ENCODE data around the gene NMBR.
"Not testable (repeated sequence)": the region's sequence is repeated elsewhere in the genome, so short reads cannot be mapped to it uniquely, and the experiment has no call there.

The NMBR gene

DNA sequence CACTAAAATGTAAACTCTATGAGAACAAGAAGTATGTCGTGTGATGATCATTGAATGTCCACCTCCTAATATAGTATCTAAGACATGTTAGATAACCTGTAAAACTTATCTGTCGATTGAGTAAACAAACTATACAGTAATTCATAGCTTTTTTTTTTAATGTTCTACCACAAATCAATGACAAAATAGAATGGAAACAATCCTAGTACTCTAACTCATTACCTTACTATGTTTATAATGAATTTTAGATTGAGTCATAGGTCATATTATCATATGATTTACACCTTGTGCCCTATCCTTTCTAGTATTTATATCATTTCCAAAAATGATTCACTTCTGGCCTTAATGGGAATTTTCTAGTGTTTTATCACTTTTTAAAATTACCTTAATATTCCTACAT lies 6.3 kb upstream of the NMBR start:
- DNase-seq, result no peak

DNA sequence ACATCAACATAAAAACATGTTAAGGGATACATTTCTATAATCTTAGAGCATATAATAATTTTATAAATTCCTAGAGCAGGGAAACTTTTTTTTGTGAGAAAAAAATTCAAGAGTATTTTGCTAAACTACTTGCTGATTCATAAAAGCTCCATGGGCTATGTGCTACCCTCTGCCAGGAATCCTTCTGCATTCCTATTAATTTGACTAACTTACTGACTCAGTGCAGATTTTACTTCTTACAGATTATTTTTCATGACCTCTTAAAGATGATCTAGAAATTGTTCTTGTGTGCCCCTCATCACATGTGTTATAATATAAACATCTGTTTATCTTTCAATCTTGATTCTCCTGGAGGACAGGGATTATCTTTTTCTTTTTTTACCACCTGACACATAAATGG lies 5.8 kb upstream of the NMBR start:
- DNase-seq, result no peak

DNA sequence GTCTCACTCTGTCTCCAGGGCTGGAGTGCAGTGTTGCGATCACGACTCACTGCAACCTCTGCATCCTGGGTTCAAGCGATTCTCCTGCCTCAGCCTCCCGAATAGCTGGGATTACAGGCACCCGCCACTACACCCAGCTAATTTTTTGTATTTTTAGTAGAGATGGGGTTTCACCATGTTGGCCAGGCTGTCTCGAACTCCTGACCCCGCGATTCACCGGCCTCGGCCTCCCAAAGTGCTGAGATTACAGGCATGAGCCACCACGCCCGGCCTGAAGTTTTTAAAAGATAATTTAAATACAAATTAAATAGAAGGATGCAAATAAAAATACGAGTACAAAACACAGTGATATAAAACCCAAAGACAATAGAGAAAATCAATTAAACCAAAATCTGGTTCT lies 5.4 kb downstream of the NMBR start:
- not testable (repeated sequence) for DNase-seq

DNA sequence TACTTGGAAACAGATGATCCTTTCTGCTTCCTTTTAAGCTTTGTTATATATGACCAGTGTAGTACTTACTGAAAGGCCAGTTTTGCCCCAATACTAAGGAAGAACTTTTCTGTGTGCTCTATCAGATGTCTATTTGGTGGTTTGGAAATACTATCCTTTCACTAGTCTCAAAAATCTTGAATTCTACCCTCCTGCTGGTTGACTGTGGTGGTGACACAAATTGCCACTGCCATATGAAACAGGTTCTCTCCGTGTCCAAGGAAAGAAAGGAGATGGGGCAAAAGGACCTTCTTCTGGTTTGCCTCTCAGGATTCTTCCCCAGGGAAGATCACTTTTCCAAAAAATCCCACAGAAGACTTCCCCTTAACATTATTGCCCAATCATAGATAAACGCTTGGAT lies 8.0 kb downstream of the NMBR start:
- DNase-seq, result no peak

DNA sequence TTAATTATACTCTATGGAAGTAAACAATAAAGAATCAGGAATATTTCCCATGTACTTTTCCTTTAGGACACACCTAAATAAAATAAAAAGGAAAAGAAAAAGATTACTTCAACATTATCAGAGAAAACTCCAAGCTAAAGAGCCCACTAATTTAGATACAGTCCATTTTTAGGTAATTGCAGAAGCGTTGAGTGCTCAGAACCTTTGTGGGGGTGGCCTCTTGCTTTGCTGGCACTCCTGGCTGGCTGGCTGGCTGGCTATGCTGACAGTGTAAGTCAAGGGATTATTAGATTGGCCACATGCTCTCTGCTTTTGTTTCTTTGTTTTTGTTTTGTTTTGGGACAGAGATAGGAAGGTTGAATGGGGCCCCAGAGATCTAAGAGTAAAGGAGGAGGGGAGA lies 14.3 kb downstream of the NMBR start, which contains the start of gene GJE1:
Gene GJE1 (plus strand): TSS at position 301 of the 400 bp plus-strand sequence. CDS start 234 bp downstream, outside the sequence.
- no peak for DNase-seq

DNA sequence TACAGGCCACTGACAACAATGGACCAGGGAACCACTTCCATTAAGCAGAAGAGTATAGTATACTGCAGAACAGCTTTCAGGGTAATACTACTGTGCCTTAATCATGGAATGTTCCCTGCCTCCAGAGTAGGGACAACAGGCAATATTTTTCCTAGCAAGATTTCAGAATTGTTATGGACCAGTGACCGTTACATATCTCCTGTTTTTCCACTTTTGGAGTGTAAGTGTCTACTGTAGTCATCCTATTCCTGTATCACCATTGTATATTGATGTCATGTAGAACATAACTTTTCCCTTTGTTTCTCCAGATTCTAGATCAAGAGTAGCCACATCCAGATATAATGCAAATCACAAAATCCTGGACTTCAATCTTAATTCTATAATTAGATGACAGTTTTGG lies 16.1 kb downstream of the NMBR start:
- no peak for DNase-seq

DNA sequence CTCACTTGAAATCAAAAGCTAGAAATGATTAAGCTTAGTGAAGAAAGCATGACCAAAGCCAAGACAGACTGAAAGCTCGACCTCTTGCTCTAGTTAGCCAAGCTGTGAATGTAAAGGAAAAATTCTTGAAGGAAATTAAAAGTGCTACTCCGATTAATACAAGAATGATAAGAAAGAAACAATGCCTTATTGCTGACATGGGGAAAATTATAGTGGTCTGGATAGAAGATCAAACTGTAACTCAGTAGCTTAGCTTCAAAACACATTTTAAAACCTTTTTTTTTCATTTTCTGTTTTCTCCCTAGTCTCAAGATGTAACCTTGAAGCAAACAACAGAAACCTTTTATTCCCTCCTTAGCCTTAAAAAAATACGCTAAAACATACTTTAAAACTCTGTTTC lies 25.6 kb downstream of the NMBR start:
- DNase-seq, result no peak

DNA sequence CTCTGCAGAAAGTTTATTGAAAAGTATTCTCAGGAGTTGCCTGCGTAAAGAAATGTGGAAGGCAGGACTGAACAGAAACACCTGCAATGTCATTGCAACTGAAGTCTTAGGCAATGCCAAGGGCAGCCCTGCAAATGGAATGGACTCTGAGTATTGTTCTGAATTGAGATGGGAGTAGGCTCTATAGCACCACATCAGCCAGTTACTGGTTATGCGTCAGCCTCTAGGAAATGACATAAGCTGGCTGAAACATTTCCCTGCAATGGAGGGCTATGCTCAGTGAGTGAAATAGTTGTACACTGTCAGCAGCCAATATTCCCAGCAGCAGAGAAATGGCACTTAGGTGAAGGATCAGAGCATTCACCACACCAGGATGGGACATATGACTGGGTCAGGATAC lies 28.0 kb downstream of the NMBR start:
- no peak for DNase-seq

DNA sequence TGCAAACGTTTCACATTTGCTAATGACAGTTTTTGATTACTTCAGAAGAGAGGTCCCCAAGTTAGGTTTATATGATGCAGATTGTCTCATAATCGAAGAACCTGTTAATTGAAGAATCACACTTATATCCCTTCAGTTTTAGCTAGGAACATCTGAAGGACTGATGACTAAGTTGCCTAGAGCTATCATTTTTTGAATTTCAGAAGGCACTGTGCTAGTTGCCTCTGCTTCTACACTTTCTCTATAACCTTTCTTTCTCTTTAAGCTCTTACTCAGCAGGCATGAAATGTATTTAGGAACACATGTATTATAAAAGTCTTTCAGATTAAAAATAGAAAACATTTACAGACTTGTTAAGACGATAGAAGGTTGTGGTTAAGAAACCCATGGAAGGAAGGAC lies 28.6 kb downstream of the NMBR start:
- DNase-seq, result no peak

DNA sequence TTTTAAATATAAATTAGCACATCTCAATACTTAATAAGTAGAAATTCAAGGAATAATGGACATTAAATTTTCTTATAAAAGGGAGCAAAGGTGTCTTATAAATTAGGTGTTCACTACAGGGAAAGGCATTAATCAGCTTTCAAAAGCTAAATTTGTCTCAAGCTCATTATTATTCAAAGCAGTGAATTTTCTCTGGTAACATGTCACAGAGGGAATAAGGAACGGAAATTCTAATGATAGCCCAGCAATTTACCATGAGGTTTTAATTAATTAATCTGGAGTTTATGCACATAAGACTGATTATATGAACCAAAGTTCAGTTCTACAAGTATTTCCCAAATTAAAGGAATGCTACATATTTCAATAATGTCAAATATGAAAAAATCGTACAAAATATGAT lies 29.6 kb downstream of the NMBR start:
- no peak for DNase-seq

DNA sequence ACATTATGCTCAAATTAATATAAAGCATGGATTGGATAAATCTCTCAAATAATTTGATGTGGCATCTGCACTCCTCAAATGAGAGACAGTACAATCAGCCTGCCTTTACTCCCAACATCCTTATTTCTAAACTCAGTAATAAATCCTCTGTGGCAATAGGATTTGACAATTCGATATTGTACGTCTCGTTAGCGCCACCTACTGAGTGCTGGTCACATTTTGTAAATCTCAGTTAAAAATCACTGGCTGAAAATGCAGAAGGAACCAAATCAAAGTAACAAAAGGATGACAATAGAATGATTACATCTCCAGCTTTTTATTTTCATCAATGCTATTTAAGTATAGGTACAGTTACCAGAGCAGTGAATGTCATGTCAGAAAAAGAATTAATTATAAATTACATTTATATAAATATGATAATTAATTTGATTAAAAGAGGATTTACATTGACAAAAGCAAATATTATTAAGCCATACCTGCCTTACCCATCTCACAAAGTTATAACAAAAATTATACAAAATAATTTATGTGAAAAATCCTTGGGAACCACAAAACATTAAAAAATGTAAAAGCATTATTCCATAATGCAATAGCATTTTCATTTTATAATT lies 34.4 kb downstream of the NMBR start:
- peak; percentile 85 for DNase-seq

DNA sequence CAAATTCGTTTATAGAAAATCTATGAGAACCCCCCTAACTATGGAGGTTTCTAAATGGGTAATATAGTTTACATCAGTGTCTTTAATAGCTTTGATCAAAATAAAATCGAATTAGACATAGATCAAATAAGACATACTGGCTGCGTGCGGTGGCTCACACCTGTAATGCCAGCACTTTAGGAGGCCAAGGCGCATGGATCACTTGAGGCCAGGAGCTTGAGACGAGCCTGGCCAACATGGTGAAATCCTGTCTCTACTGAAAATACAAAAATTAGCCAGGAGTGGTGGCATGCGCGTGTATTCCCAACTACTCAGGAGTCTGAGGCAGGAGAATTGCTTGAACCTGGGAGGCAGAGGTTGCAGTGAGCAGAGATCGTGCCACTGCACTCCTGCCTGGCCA lies 36.1 kb downstream of the NMBR start:
- DNase-seq, result not testable (repeated sequence)

DNA sequence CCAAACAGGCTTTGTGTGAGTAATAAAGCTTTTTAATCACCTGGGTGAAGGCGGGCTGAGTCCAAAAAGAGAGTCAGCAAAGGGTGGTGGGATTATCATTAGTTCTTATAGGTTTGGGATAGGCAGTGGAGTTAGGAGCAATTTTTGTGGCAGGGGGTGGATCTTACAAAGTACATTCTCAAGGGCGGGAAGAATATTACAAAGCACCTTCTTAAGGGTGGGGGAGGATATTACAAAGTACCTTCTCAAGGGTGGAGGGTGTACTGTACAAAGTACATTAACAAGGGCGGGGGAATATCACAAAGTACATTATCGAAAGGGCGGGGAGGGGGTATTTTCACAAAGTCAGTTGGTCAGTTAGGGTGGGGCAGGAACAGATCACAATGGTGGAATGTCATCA lies 42.1 kb downstream of the NMBR start:
- DNase-seq, result not testable (repeated sequence)

DNA sequence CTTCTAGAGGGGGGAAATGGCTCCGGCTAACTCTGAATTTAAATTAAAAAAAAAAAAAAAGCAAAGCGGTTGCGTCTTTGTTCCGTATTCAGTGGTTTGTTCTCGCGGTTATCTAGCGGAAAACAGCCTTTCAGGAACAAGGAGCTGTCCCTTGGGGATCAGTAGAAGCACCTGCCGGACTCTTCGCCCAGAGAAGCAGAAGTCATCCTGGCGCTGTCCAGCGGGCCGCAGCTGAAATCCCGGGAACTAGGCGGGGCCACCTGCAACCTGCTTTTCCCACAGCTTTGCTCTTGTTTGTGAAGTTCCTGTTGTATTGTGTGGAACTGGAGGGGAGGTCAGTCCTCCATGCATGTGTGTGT lies 58.1 kb downstream of the NMBR start:
- peak; percentile 35 for DNase-seq

DNA sequence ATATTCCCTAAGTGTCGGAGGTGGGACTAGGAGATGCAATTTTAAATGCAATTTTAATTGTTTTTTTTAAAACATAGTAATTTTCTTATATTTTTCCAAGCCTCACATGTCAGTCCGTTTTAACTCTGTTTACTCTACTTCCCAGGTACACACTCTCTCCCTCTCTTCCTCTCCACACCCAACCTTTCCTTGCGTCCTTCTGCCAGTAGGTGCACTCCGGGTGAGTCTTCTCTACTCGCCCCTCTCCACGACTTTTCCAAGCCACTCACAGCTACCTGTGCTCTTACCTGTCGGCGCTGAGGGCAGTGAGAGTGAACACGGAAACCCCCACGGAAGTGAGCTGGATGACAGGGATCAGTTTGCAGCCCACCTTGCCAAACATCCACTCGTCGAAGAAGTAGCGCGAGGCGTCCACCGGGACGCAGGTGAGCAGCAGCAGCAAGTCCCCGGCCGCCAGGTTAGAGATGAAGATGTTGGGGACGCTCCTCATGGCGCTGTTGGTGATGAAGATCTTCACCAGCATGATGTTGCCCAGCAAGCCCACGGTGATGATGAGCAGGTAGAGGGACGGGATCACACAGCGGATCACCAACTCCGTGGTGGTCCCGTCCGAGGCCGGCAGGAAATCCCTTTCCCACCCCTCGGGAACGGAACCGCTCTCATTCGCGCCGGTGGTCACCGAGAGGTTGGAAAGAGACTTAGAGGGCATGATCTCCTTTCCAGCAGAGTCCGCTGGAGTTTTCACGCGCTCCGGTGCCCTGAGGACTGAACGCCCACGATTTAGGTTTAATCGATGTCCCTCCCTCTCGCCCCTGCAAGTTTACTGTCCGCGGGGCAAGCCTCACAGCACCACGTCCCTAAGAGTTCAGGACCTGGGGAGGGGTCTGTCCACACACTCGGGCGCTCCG lies 58.7 kb downstream of the NMBR start:
- no peak for DNase-seq

DNA sequence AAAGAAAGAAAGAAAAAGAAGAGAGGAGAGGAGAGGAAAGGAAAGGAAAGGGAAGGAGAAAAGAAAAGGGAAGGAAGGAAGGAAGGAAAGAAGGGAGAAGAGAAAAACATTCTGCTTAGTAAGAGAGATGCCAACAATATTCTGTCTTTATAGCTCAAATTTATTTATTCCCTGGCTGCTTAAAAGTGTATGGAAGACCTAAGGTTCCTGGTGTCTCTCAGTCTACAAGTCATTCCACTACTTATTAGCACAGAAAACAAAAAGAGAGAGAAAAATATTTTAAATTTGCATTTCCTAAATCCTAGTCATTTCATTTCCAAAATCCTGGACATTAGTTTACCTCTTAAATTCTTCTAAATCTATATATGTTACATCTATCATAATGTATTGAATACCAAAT lies 67.8 kb downstream of the NMBR start:
- DNase-seq, result no peak

DNA sequence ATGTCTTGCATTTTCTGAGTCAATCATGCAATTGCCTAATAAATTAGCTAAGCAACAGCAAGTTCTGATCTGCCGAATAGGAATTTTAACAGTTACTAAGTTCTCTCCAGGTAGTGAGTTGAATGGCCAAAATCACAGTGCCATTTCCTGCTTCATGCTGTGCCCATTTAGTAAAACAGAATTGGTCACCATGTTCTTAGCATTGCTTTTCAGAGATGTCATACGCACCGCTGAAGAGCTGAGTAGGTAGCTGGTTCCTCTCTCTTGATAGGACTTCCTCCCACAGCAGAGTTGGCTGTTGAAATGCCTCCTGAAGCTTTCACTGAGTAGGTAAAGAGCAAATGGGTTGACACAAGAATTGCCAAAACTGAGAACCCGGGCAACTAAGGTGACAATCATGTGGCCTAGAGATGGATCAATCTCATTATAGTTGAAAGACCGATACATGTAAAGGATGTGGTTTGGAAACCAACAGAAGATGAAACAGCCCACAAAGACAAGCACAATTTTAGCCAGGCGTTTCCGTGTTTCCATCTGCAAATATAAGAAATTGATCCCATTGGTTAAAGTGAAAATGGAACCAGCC lies 71.3 kb downstream of the NMBR start:
- no peak for DNase-seq

DNA sequence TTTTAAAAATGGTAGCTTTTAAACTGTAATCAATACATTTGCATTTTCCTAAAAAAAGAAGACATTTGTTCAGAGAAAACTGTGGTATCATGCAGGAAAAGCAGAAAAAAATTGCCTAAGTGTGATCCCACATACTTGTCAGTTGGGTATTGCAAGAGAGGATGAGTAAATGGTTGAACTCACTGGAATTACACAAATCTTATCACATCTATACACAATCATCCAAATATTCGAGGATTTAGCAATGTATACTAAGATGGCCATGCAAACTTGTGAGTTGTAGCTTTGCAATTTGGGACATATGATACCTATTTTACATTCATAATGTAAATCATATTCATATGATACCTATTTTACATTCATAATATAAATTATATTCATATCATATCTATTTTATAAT lies 72.4 kb downstream of the NMBR start:
- DNase-seq, result no peak

DNA sequence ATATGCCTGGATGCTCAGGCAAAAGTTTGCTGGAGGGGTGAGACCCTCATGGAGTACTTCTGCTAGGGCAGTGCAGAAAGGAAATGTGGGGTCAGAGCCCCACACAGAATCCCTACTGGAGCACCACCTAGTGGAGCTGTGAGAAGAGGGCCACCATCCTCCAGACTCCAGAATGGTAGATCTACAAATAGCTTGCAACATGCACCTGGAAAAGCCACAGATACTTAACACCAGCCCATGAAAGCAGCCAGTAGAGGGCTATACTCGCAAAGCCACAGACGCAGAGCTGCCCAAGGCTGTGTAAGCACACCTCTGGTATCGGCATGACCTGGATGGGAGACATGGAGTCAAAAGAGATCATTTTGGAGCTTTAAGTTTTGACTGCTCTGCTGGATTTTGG lies 74.9 kb downstream of the NMBR start:
- DNase-seq, result no peak

DNA sequence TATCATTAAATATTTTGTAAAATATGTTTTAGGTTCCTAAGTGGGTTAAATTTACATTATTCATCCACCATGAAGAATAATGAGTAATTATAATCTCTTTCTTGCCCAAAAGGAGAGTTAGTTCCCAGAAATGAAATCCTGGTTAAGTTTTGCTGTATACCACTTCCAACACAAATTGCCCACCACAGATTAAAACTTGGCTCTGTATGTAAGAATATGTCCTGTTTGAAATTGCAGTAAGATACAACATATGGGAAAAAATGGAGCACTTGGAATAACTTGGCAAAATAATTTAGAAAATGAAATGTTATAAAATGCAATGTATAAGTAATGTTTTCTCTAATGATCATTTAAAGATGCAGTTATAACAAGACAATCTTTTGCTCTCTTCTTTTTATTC lies 78.5 kb downstream of the NMBR start:
- DNase-seq, result no peak

DNA sequence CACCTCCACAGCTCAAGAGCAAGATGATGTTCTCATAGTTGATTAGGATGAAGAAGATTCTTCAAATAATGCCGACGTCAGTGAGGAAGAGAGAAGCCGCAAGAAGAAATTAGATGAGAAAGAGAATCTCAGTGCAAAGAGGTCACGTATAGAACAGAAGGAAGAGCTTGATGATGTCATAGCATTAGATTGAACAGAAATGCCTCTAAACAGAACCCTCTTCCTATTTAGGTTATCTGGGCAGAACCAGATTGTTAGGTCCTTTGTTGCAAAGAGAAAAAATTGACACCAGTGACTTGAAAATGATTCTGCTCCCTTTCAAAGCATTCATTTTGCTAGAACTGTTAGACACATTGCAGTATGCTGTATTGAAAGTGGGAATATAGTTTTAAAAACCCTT lies 84.1 kb downstream of the NMBR start:
- not testable (repeated sequence) for DNase-seq

DNA sequence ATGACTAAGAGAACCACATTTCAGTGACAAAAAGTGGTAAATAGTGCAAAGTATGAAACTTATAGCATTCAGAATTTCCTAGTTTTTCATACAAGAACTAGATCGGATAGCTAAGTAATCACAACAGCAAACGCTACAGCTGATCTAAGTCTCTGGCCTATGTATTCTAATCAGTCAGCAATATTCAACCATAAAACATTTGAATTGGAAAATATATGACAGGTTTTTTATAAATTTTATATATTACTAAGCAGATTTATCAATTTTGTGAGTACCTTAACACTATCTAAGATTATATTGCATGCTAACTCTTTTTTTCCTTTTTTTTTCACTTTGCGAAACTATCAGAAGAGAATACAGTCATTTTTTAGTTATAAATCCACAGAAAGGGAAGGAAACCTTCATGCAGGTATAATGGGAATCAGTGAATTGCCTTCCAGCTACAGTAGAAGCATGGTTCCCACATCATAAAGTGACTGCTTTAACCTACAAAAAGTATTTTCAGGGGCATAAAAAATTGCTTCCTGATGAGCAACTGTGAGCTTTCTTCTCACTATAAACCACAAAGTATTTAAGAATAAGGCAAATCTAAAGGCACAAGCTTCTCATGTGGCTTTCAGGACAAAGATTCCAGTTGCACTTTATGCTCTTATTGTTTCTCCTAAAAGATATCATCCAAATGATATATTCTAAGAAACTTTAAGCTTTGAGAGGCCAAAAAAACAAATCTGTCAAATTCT lies 88.2 kb downstream of the NMBR start:
- DNase-seq, result no peak

DNA sequence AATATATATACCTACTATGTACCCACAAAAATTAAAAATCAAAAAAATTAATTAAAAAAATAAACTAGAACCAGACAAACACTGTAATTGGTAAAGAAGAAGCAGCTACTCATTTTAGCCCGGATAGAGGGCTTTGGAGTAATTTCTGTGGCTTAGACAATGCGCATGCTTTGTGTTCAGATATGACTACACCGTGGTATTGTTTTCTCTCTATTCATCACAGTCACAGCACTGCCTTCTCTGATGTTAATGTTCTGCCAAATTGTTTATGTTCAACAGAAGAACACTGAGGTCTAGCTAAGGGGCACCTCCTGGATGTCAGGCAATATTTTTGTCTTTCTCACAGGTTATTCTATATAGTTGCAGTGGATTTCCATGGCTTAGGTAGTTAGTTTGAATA lies 91.7 kb downstream of the NMBR start:
- no peak for DNase-seq

DNA sequence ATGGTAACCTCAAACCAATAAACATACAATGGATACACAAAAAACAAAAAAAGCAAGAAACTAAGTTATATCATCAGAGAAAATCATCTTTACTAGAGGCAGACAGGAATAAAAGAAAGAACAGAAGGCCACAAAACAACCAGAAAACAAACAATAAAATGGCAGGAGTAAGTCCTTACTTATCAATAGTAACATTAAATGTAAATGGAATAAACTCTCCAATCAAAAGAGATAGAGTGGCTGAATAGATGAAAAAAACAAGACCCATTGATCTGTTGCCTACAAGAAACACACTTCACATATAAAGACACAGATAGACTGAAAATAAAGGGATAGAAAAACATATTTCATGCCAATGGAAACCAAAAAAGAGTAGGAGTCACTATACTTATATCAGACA lies 95.5 kb downstream of the NMBR start:
- DNase-seq, result no peak

Measured in hematopoietic multipotent progenitor cell treated with erythropoietin and hydrocortisone succinate and interleukin-3 and kit ligand, for 4 days (in vitro differentiated cells).